Parathyroid adenoma (tissue), 2 donors: ENCODE data around the gene COL4A2.

Source experiments
- H2AFZ ChIP-seq: fragments of 300-600 bp; sonication (generic); one replicate; pipeline ENCODE4 v1.7.0; 2017; ENCODE audit warnings: antibody characterized with exemption, mild to moderate bottlenecking
- H3K27ac ChIP-seq: fragments of 300-600 bp; sonication (generic); one replicate; pipeline ENCODE4 v1.7.0; 2017
- H3K27me3 ChIP-seq: fragments of 300-600 bp; sonication (generic); one replicate; pipeline ENCODE4 v1.7.0; 2017; ENCODE audit warnings: low read length; ENCODE audit not compliant: control insufficient read depth, insufficient read depth
- H3K36me3 ChIP-seq: fragments of 300-600 bp; sonication (generic); one replicate; pipeline ENCODE4 v1.7.0; 2017; ENCODE audit warnings: low read length; ENCODE audit not compliant: control insufficient read depth, insufficient read depth
- H3K4me1 ChIP-seq: fragments of 300-600 bp; sonication (generic); one replicate; pipeline ENCODE4 v1.7.0; 2017; ENCODE audit warnings: control low read depth
- H3K4me2 ChIP-seq: fragments of 300-600 bp; sonication (generic); one replicate; pipeline ENCODE4 v1.7.0; 2017; ENCODE audit warnings: low read length
- H3K4me3 ChIP-seq: fragments of 300-600 bp; sonication (generic); one replicate; pipeline ENCODE4 v1.7.0; 2017; ENCODE audit warnings: low read depth, low read length
- H3K79me2 ChIP-seq: fragments of 300-600 bp; sonication (generic); one replicate; pipeline ENCODE4 v1.7.0; 2017; ENCODE audit warnings: control low read depth
- H3K9ac ChIP-seq: fragments of 300-600 bp; sonication (generic); one replicate; pipeline ENCODE4 v1.7.0; 2017; ENCODE audit warnings: mild to moderate bottlenecking
- H3K9me3 ChIP-seq: fragments of 300-600 bp; sonication (generic); one replicate; pipeline ENCODE4 v1.7.0; 2017; ENCODE audit warnings: low read length; ENCODE audit not compliant: control insufficient read depth
- TF ChIP-seq, protein P1 (sequence below): fragments of 300-600 bp; sonication (generic); IDR thresholded peaks from one replicate; pipeline ENCODE4 v1.7.0; 2017; ENCODE audit warnings: antibody characterized with exemption, mild to moderate bottlenecking
- donor health status: primary hyperparathyroidism.

COL4A2 gene

GRCh38 chr13:110422913-110423688, 116.0 kb downstream of the COL4A2 start:
- Histone ChIP-seq H3K79me2 (no peaks in the 10 kb centered on the region), H3K4me3 (no peak overlapping the region), H3K9me3 (no peaks in the 10 kb centered on the region), H3K27ac (no peak overlapping the region), H3K27me3 (no peaks in the 10 kb centered on the region), H2AFZ (no peak overlapping the region), H3K36me3 (no peaks in the 10 kb centered on the region), H3K9ac (no peak overlapping the region), H3K4me1 (no peaks in the 10 kb centered on the region), H3K4me2 (no peak overlapping the region)
- TF ChIP-seq, protein P1, sequence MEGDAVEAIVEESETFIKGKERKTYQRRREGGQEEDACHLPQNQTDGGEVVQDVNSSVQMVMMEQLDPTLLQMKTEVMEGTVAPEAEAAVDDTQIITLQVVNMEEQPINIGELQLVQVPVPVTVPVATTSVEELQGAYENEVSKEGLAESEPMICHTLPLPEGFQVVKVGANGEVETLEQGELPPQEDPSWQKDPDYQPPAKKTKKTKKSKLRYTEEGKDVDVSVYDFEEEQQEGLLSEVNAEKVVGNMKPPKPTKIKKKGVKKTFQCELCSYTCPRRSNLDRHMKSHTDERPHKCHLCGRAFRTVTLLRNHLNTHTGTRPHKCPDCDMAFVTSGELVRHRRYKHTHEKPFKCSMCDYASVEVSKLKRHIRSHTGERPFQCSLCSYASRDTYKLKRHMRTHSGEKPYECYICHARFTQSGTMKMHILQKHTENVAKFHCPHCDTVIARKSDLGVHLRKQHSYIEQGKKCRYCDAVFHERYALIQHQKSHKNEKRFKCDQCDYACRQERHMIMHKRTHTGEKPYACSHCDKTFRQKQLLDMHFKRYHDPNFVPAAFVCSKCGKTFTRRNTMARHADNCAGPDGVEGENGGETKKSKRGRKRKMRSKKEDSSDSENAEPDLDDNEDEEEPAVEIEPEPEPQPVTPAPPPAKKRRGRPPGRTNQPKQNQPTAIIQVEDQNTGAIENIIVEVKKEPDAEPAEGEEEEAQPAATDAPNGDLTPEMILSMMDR: no peak

DNA sequence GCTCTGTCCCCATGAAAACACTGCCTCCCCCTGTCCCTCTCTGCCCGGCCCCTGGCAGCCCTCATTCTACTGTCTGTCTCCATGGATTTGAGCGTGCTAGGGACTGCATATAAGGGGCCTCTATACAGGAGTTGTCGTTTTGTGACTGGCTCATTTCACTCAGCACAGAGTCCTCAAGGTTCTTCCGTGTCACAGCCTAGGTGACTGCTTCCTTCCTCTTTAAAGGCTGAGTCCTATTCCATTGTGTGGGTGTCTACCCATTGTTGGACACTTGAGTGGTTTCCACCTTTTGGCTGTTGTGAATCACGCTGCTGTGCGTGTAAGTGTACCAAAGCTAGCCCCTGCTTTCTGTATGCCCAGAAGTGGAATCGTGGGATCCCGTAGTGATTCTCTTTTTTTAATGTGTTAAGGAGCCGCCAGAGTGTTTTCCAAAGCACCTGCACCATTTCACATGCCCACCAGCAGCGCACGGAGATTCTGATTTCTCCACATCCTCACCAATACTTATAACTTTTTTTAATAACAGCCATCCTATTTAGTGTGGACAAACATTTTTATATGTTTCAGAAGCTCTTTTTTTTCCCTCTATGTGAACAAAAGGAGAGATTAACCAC, 116.7 kb downstream of the COL4A2 start:
- H2AFZ ChIP-seq: no peak overlapping the region
- H3K36me3 ChIP-seq: no peaks in the 10 kb centered on the region
- H3K27ac ChIP-seq: no peak overlapping the region

GRCh38 chr13:110424569-110425443, 117.7 kb downstream of the COL4A2 start:
- no peaks in the 10 kb centered on the region for H3K9me3 ChIP-seq
- H3K27me3 ChIP-seq: no peaks in the 10 kb centered on the region
- no peaks in the 10 kb centered on the region for H3K4me1 ChIP-seq
- H2AFZ ChIP-seq: no peak overlapping the region
- no peak overlapping the region for H3K4me2 ChIP-seq
- no peaks in the 10 kb centered on the region for H3K79me2 ChIP-seq
- H3K4me3 ChIP-seq: no peak overlapping the region
- H3K36me3 ChIP-seq: no peaks in the 10 kb centered on the region
- H3K27ac ChIP-seq: no peak overlapping the region
- H3K9ac ChIP-seq: no peak overlapping the region
- TF ChIP-seq, protein P1: no peak

More for the DNA sequence above, 116.7 kb downstream of the COL4A2 start:
- no peaks in the 10 kb centered on the region for H3K9me3 ChIP-seq
- no peak overlapping the region for H3K4me2 ChIP-seq
- H3K9ac ChIP-seq: no peak overlapping the region
- H3K4me1 ChIP-seq: no peaks in the 10 kb centered on the region
- H3K27me3 ChIP-seq: no peaks in the 10 kb centered on the region
- H3K4me3 ChIP-seq: no peak overlapping the region
- TF ChIP-seq, protein P1: no peak
- H3K79me2 ChIP-seq: no peaks in the 10 kb centered on the region

GRCh38 chr13:110425444-110425780, 118.3 kb downstream of the COL4A2 start:
- Histone ChIP-seq H3K27me3 (no peaks in the 10 kb centered on the region), H3K4me3 (no peak overlapping the region), H3K36me3 (no peaks in the 10 kb centered on the region), H3K9me3 (no peaks in the 10 kb centered on the region), H3K4me1 (no peaks in the 10 kb centered on the region), H3K27ac (no peak overlapping the region), H3K4me2 (no peak overlapping the region), H3K9ac (no peak overlapping the region), H2AFZ (no peak overlapping the region), H3K79me2 (no peaks in the 10 kb centered on the region)
- TF ChIP-seq, protein P1: no peak
